Measurements from ENCODE around the gene EFCAB8.
"Not testable (repeated sequence)": the region's sequence is repeated elsewhere in the genome, so short reads cannot be mapped to it uniquely, and the experiment has no call there.

Gene EFCAB8

GRCh38 chr20:32959351-32960221 is 100.9 kb downstream of the EFCAB8 start:
- DNase-seq (ENCODE audit: low read depth), result no peak
- H3K4me3 ChIP-seq (ENCODE audit: low read depth, low read length), result no peak overlapping the region
- no peak for TF ChIP-seq CTCF (IDR thresholded peaks at IDR 0.05; ENCODE audit: low read depth, low read length, missing control alignments)

GRCh38 chr20:32960222-32960518 is 101.4 kb downstream of the EFCAB8 start:
- TF ChIP-seq CTCF (IDR thresholded peaks at IDR 0.05; ENCODE audit: low read depth, low read length, missing control alignments), result no peak
- H3K4me3 ChIP-seq (ENCODE audit: low read depth, low read length), result no peak overlapping the region
- no peak for DNase-seq (ENCODE audit: low read depth)

DNA sequence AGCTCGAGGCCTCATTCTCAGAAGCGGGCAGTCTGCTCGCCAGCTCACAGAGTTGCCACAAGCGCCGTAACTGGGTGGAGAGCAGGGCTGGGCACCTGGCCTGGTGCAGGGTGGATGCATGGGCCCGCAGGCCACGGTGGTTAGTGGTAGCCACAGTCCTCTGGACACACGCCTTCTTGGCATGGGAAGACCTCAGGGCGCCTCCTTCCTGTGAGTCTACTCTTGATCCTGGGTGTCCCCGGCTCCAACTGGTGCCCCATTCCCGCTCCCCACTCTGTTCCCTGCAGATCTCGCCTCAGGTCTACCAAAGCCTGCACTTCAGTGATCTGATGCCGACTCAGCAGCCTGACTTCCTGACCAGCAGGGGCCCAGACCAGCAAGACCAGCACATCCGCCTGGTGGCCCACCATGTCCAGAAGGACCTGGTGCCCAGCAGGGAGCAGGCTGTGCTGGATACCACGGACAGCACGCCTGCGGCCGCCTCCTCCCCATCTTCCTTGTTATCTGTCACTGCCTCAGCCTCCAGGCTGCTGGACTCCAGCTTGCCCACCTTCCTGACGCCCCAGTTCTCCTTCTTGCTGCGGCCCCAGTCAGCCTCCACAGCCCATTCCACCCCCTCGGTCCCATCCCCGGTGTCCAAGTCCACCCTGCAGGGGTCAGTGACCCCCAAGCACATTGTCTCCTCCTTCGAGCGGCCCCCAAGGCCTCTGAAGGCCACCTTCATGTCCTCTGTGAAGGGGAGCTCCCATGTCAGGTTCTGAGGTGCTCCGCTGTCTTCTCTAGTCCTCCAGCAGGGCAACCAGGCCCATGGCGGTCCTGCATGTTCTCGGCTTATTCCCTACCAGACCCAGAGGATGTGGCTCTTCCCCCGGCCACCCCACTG is 102.4 kb downstream of the EFCAB8 start:
- no peak for DNase-seq (ENCODE audit: low read depth)
- no peak overlapping the region for H3K4me3 ChIP-seq (ENCODE audit: low read depth, low read length)
- no peak for TF ChIP-seq CTCF (IDR thresholded peaks at IDR 0.05; ENCODE audit: low read depth, low read length, missing control alignments)

DNA sequence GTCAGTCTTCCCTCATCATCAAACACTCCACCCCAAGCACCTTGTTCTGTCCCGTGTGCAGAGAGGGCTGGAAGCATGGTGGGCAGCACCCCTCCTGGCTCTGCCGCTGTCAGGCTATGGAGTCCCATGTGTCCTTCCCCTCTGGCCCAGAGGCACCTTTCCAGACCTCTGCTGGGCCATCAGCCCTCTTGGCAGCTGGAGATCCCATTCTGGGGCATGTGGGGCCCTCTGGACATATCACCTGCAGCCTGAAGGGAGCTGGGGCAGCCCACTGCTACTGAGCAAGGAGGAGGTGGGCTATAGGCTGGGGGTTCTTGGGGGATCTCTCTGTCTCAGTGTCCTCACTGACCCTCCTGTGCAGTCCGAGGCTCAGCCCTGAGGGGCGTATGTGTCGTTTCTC is 103.3 kb downstream of the EFCAB8 start:
- no peak for TF ChIP-seq CTCF (IDR thresholded peaks at IDR 0.05; ENCODE audit: low read depth, low read length, missing control alignments)
- no peak for DNase-seq (ENCODE audit: low read depth)
- H3K4me3 ChIP-seq (ENCODE audit: low read depth, low read length), result no peak overlapping the region

GRCh38 chr20:32962646-32963045 is 103.9 kb downstream of the EFCAB8 start:
- H3K4me3 ChIP-seq (ENCODE audit: low read depth, low read length); DNase-seq (ENCODE audit: low read depth): not testable (repeated sequence)

GRCh38 chr20:32963176-32963575 is 104.5 kb downstream of the EFCAB8 start:
- no peak for DNase-seq (ENCODE audit: low read depth)
- no peak for TF ChIP-seq CTCF (IDR thresholded peaks at IDR 0.05; ENCODE audit: low read depth, low read length, missing control alignments)
- H3K4me3 ChIP-seq (ENCODE audit: low read depth, low read length), result no peak overlapping the region

GRCh38 chr20:32964575-32964974 is 105.9 kb downstream of the EFCAB8 start:
- no peak for DNase-seq (ENCODE audit: low read depth)
- no peak overlapping the region for H3K4me3 ChIP-seq (ENCODE audit: low read depth, low read length)
- no peak for TF ChIP-seq CTCF (IDR thresholded peaks at IDR 0.05; ENCODE audit: low read depth, low read length, missing control alignments)

All from GM12864 (cell line).